ENCODE measurements around the gene TNC.
"Not testable (repeated sequence)": the region's sequence is repeated elsewhere in the genome, so short reads cannot be mapped to it uniquely, and the experiment has no call there.

TNC gene

DNA sequence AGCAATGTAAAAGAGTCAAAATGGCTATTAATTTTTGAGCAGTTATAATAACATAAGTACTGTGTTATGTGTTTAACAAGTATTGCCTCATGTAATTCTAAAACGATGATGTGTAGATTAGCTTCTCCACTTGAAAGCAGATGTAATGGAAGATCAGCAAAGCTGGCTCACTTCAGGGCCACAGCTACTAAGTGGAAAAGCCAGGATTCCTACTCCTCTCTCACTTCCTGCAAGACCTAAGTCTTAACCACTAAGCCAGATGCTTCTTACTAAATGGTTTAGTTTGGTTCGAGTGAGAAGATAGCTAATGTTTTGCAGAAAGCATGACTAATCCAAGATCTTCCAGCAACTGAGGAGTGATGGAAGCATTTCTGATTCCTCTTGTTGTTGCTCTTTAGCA is 15.7 kb upstream of the TNC start:
- DNase-seq: no peak

DNA sequence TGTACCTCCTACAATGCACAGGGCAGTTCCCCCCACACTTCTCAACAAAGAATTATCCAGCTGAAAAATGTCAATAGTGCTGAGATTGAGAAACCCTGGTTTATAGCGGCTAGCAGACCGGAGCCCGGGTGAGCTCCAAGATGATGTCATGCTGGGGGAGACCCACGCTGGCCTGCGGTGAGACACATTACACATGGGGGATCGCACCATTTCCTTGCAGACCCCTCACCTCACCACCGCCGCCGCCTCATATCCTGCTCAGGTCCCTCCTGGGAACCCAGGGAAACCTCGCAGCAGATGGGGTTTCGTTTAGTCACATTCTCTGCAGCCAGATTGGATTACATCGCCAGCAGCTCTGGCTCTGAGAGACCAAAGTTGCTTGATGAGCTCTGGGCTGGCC is 14.7 kb upstream of the TNC start:
- peak; percentile 40 for DNase-seq

DNA sequence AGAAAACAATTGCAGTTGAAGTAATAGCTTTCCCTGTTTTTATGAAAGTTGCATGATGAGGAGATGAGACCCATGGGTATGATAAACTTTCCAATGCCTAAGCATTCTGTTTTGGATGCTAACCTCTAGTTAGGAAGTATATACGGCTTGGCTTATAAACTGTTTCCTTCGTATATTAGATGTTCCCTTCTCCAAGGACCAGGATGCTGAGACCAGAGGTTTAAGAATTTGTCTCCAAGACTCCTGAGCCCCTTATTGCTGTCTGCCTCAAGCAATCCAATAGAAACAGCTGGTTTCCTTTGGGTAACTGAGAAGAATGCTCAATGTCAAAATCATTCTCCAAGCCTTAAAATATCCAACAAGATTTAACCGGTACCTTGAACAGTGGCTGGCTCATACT is 12.2 kb upstream of the TNC start:
- DNase-seq: no peak

DNA sequence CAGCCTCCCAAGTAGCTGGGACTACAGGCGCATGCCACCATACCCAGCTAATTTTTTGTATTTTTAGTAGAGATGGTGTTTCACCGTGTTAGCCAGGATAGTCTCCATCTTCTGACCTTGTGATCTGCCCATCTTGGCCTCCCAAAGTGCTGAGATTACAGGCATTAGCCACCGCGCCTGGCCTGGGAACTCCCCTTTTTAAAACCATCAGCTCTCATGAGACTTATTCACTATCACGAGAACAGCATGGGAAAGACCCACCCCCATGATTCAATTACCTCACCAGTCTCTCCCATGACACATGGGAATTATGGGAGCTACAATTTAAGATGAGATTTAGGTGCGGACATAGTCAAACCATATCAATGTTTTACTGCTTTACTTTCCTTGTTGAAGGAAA is 10.8 kb upstream of the TNC start:
- not testable (repeated sequence) for DNase-seq

DNA sequence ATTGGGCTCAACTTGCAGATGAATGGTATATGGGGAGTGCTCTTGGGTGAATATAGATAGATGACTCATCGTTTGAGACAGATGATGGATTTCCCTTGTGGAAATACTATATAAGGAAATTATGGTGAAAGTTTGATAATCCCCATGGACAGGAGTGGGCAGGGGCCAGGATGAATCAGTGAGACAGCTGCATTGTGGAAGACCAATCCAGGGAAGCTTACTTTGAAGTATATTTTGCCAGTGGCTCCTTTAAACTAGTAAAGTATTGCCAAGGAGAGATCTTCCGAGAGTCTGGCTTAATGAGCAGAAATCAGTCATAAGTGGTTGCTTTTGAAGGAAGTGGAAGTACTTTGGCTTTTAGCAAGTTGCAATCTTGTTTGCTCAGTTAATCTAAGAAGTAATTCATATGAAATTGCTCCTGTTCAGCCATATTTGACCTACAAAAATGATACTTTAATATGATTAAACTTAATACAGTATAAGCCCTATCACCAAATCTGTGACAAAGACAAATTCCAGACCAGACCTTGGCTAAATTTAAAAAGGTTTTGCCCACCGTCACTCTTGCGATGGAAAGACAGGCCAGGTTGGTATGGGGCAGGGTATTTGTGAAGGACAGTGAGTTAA is 9.3 kb upstream of the TNC start:
- no peak for DNase-seq

DNA sequence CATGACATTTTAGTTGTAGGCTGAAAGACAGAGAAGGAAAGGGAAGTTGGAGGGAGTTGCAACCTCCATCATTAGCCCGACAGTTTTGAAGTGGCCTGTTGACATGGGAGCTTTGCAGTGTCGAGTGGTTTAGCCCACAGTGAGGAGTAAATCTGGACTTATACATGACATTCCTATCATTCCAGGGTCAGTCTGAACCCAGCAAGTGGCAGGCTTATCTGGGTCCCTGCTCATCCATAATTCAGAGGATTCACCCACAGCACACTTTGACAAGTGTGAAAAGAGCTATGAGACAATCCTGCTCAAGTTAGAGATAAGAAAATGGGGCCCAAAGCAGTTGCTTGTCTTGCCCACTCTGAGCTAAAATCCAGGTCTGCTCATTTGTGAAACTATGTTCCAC is 8.4 kb upstream of the TNC start:
- no peak for DNase-seq

DNA sequence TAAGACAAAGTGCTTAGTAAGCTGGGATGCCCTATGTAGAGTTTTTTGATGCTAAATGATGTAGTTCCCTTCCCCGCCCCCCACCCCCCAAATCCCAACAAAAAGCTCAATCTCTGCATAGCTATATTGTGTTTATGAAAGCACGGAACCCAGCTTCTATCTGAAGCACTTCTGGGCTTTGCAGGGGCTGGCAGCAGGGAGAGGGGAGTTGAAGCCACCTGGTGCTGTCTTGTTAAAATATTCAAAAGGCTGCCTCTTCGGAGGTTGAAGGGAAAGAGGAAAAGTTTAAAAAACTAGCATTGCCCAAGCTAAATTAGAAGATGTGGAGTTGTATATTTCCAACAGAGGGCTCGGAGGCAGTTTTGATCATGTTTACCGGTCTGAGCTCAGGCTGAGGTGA is 5.0 kb upstream of the TNC start:
- DNase-seq: no peak

DNA sequence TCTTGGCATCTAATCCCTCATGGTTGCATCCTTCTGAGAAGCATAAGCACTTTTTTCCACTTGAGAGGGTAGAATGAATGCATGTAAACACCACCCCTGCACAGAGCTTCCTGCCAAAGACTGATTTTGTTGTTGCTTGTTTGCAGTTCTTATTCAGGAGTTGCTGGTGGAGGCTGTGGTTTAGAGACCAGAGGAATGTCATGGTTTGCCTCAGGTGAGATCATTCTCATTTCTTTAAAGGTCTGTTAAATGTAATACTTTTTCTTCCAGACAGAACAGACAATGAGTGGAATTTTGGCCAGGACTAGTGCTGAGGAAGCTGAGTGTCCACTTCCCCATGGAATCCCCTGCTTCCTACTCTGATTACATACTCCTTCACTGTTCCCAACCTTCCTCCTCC is 3.2 kb upstream of the TNC start:
- no peak for DNase-seq

DNA sequence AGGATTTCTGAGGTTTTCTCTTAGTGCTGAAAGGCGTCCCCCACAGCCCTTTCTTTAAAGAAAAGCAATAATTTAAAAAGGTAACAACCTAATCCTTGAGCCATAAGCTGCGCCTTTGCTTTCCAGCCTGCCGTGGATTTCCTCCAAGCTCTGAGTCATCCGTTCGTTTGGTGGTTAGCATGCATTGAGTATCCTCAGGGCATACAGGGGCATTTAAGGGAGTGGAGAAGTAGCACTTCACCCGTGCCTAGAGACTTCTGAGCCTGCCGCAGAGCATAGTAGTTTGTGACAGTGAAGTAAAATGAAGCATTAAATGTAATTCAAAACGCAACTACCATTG is 892 bp upstream of the TNC start:
- peak; percentile 81 for DNase-seq

DNA sequence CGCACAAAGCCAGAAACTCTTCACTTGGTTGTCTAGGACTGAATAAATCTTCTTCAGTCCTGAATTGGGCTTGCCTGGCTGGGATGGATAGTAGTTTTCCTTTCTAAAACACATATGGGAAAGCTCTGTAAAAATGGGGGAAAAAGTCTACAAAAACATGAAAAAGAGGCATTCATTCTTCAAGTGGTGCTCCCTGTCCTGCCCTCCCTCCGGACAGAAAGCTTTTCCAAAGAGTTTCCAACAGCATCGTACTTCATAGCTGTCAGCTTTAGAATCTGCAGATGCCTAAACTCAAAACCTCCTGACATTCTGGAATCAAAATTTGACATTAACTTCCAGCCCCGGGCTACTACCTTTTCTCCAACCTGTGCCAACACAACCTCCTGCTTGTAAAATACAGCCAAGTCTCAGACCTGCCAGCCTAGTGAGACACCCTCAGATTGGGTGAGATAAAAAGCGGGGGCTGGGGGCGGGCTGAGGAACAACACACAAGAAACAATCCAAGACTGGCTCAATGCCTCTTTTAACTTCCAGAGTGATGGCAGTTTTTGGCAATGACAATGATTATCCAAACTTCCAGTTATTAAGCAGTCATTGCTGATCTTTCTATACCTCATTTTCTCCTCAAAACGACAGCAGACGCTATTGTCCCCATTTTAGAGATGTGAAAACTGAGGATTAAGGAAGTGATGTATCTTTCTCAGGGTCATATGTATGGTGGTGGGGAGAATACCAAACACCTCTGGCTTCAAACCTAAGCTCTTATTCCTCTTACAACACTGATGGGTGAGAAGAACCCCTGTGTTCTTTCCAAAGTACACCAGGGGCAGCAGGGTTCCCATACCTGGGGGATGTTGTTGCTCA is 1.3 kb downstream of the TNC start:
- no peak for DNase-seq

DNA sequence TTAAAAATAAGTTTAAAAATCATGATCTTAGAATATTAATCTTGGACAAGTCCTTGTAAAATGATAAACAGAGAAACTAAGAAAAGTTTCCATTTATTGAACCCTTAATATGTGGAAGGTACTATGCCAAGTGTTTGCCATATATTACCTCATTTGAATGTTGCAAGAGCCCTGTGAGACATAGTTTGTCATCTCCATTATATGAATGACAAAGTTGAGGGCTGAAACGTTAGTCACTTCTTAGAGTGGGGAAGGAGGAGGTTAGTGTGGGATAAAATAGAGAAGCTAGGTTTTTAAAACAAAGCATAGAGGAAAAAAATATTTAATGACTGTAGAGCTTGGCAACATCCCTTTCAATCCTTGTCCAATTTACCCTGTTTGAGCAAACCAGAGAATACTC is 2.0 kb downstream of the TNC start:
- DNase-seq: no peak

DNA sequence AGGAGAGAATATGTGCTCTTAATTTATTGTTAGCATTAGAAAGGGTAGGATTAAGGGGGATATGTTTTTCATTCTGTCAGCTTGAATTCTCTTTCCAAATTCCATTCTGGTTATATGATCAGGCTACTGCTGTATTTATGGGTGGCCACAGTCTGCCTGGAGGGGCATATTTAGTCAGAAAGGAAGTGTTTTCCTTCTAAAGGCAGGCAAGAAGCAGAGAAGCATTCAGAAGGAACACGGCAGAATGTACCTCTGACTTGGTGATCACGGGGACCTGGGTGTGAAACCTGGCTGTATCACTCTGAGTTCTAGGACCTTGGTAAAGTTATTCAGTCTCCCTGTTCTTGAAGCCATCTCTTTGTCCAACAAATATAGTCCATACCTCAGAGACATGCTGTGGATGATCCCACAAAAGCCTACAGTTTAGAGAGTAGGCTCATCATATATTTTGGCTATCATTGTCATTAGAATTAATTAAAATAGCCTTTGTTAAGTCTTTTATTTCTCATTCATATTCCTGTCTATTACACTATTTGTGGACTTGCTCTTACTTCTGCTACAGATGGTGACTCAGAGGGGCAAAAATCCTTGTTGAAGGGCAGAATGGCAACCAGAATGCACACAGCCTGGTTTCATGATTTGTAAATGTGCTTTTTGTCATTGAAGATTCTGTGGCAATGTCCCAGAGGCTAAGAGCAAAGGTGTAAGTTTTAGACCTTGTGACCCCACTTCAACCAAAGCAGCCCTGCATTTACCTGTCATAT is 2.7 kb downstream of the TNC start:
- DNase-seq: no peak

DNA sequence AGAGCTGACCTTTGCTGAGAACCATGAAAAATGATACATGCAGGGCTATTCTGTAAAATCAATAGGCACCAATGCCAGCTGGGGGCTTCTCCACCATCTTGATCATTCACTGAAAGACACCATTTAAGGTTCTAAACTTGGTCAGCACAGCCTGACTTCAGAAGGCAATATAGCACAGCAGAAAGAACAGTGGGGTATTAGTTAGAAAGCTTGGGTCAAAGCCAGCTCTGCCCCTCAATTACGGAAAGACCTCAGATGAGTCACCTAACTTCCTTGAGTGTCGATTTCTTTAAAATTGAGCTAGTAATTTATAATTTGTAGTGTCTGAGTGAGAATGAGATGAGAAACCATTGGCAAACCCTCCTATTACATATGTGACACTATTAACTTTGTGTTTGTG is 3.4 kb downstream of the TNC start:
- no peak for DNase-seq

DNA sequence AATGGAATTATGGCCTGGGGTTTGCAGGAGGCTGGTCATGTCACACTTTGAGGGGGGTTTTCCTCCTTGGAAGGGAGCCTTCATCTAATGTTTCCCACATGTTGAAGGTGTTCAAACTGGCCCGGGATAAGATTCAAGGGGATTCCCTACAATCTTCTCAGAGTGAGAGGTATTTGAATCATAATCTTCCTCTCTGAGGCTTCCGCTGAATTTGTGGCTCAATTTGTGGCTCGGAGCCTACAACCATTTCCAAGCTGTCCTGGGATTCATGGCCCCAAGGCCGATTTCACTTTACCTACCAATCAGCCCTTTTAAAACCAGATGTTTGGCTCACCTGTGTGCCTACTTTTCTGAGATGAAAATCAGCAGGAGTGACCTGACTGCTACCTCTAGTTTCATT is 3.9 kb downstream of the TNC start:
- DNase-seq: no peak

DNA sequence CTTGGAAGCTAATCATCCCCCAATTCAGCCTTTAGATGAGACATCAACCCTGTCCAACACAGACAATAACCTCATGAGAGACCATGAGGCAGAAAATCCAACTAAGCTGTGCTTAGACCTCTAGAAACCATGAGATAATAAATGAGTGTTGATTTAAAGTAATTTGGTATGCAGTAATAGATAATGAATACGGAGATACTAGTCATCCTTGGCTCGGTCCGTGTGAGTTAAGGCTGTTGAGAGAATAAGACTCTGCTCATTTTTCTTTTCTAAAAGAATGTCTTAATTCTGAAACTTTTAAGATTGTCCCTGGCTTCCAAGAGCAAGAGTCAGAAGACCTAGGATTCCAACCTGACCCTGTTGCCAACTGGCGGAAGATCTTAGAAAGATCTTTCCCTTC is 6.1 kb downstream of the TNC start:
- no peak for DNase-seq

DNA sequence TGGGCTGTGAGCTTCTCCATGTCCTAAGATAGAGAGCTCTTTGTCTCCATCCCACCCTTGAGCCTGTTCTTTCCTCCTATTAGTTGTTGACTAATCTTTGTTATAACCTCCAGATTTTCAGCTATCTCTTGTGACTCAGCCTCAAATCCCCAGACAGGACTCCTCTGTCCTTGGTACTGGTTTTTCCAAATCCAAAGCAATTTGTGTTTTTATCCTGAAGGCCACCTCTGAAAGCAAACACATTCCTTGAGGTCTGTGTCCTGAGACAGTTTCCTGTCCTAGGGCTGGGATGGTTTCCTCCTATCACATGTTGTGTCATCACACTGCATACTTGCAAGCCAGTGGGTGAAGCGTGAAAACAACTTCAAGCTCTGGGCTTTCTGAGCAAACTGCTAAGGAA is 8.5 kb downstream of the TNC start:
- DNase-seq: peak; percentile 21

DNA sequence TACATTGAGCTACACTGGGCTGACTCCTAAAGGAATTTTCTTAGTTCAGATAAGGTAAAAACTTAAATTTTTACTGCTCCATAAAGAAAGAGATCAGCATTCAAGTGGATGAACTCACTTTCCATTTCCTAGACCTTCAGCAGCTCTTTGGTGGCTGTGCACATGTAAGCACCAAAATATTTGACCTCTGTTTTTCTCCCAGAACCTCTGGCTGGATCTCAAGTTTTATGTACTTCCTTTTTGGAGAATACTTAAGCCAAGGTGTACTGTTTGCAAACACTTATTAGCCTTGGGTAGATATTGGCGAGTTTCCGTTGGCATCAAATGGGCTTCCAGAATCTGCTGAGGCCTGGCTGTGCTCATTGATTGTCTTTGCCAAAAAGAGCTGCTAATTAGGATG is 10.3 kb downstream of the TNC start:
- DNase-seq: no peak

DNA sequence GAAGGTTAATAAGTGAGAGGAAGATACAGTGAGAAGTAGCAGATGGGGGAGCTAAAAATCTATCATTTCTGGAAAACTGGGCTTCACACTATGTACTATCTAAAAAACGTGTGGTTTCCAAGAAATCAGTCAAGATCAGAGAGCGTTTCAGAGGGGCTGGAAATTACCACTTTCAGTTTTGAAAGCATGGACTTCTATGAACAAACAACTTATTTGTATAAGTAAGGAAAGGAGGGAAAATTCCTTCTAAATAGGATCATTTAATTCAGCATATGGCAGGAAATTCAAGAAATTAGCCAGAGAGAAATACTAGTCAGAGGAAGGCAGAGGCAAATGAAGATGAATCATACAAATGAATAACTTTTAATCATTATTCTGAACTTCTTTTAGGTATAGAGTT is 11.3 kb downstream of the TNC start:
- DNase-seq: no peak

DNA sequence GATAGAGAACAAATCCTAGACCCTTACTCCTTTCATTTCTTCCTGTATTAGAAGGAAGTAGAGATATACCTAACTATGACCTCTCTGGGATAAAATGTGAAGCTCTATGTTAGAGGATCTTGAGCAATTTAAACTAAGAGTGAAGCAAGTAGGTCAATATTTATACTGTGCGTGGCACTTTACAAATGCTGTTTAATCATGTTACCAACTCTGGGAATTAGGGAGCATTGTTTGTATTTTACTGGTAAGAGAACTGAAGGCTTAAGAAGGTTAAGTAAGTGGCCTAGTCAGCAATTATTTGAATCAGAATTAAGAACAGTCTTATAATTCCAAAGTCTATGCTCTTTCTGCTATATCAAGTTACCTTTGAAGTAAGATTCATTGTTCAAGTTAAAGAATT is 12.0 kb downstream of the TNC start:
- no peak for DNase-seq

DNA sequence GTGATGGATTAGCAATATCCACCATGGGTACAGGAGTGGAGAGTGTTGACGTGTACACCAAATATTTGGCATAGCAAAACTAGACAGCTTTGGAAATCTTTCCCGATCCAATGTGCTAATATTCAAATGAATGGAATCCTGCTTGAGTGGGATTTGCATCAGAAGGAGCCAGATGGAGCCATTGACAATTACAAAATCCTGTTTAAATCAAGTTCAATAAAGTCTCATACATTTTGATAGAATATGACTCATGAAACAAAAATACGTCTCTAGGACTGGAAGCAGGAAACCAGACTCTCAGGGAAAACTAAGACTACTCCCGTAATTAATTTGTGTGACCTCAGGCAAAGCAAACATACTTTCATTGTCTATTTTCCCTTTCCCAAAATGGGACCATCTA is 13.0 kb downstream of the TNC start:
- DNase-seq: no peak

DNA sequence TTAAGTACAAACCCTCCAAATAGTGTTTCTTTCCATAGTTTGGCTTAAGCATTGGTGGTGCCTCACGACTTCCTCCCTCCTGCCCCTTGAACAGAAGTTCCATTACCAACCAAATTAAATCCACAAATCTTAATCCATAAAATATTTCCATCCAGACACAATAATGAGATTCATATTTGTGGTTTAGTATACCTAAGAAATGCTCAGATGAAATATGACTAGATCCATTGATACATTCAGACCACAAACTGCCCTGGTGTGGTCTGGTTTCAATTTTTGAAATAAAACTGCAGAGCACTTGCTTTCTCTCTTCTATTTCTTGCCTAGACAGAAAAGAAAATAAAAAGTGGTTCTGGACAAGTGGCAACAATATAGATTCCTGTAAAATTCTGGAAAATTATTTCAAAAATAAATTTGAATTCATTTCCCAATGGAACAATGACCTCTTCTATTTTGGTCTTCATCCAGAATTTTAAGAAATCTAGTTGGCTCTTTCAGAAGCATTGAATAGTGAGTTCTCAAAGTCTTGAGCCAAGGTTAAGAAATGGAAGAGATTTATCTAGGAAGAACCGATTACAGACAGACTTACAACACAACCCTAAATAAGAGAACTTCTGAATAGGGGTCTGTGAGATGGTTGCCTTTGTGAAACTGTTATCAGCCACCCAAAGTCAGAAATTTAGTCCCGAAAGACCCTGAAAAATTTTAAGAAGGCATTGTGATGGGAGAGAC is 14.0 kb downstream of the TNC start:
- no peak for DNase-seq

DNA sequence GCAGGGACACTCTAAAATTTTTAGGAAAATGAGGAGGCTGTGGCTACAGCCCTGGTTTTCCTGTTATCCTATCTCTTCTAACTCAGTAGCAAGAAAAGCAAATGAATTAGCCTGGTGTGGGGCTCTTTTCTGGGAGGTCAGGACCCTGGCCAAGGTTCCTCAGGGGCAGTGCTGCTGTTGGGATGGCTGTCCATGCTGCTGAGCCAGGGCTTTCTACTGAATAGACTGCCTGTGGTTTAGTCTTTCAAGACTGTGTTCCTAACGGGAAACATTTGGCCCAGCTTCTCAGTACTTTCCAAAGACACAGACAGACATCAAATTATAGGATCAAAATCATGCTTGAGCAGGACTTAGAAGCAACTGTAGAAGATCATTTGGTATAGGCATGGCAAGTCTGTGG is 18.1 kb downstream of the TNC start:
- DNase-seq: no peak

DNA sequence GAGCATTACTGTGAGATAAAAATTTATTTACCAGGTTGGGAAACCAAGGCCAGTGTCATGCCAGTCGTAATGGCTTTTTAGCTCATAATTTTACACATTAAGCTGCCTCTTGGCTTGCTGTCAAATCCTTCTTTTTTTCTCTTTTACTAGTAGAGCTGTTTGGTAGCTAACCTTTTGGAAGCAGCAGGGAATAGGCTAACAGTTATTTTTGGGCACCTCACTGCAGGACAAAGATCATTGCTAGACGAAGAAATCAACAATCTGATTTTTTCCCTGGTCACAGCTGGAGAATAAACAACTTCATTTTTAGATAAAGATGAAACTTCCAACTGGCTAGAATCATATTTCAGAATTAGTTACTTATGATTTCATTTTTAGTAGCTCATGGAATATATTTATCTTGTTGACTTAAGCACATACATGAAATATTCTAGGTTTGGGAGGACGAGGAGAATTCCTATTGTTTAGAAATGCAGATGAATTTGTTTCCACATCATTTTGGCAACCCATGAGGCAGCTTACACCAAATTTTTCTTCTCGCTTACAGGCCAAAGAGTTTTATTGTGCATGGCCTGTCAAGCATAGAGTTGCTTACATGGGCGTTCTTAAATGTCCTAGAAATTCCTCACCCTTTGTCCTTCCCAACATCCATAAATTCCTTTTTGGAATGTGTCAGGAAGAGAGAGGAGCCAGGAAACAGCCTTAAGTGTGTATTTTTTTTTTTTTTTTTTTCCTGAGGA is 19.6 kb downstream of the TNC start:
- DNase-seq: no peak
